AG09309 (cell line): ENCODE results near the gene NLGN2.
"Not testable (repeated sequence)": the region's sequence is repeated elsewhere in the genome, so short reads cannot be mapped to it uniquely, and the experiment has no call there.

Experiments used
- DNase-seq: peaks from one replicate; pipeline ENCODE4 v3.0.0-alpha.2; 2010; ENCODE audit warnings: low read depth
- H3K4me3 ChIP-seq: 2 replicates; pipeline ENCODE4 v1.5.1; 2011; ENCODE audit warnings: mild to moderate bottlenecking, low read depth, low read length, moderate library complexity; ENCODE audit not compliant: control insufficient read depth
- TF ChIP-seq, protein P1 (sequence below): IDR thresholded peaks from 2 replicates; pipeline ENCODE4 v1.5.1; 2011; ENCODE audit warnings: mild to moderate bottlenecking, low read depth, low read length, inconsistent platforms; ENCODE audit not compliant: insufficient read depth, control insufficient read depth; ENCODE audit errors: missing control alignments

NLGN2 gene

DNA sequence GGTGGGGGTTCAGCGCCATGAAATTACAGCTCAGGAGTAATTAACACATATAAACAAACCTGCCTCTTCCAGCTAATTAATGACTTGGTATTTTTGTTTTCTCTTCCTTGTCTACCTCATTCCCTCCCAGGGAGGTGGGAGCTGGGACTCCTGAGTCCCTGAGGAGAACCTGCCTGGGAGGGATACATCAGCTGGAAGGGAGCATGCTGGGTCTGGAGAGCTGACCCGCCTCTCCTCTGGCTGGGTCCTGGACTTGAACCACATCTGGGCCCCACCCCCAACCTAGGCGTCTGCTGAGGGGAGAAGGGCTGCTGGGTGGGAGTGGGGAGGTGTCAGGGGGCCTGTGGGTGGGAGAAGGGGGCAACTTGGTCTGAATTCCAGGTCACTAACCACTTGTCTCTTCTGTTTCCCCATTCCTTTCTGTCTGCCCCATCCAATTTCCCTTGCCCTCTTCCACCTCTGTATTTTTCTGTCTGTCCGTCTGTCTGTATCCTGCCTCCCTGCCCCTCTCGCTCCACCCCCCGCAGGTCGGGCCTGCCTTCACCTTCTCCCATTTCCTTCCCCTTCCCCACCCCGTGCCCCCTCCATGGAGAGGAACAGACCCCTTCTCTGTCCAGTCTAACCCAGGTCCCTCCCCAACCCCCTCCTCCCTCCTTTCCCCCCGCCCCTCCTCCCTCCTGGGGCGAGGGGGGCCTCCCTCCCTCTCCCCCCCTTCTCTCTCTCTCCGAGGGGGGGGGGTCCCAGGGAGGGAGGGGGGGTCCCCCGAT is at the start of gene NLGN2:
Gene NLGN2 (plus strand): TSS at position 361 of the 767 bp plus-strand sequence. CDS start 411 bp downstream, outside the sequence.
- TF ChIP-seq, protein P1, sequence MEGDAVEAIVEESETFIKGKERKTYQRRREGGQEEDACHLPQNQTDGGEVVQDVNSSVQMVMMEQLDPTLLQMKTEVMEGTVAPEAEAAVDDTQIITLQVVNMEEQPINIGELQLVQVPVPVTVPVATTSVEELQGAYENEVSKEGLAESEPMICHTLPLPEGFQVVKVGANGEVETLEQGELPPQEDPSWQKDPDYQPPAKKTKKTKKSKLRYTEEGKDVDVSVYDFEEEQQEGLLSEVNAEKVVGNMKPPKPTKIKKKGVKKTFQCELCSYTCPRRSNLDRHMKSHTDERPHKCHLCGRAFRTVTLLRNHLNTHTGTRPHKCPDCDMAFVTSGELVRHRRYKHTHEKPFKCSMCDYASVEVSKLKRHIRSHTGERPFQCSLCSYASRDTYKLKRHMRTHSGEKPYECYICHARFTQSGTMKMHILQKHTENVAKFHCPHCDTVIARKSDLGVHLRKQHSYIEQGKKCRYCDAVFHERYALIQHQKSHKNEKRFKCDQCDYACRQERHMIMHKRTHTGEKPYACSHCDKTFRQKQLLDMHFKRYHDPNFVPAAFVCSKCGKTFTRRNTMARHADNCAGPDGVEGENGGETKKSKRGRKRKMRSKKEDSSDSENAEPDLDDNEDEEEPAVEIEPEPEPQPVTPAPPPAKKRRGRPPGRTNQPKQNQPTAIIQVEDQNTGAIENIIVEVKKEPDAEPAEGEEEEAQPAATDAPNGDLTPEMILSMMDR: no peak
- H3K4me3 ChIP-seq: no peak within 1 kb of the TSS; the same call in 1 of the 2 replicates
- no peak for DNase-seq

DNA sequence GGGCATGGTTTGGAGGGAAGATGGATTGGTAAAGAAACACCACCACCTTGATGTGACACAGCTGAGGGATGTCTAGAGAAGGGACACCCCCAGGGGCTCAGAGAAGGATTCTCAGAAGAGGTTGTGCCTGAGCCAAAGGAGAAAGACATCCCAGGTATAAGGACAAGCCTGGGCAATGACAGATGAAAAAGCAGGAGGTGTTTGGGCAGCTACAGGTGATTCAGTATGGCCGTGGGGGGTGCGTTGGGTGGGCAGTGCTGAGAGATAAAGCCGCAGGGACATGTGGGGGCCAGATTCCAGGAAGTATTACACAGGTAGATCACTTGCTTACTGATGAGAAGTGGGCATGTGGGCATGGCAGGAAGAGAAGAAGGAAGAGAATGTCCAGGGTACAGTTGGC is 45.7 kb upstream of the NLGN2 start:
- DNase-seq: no peak
- no peak overlapping the region for H3K4me3 ChIP-seq
- TF ChIP-seq, protein P1: no peak

- no peak for DNase-seq
- TF ChIP-seq, protein P1: no peak
- no peak overlapping the region for H3K4me3 ChIP-seq
Measured at GRCh38 chr17:7363311-7363710, 44.3 kb upstream of the NLGN2 start.

DNA sequence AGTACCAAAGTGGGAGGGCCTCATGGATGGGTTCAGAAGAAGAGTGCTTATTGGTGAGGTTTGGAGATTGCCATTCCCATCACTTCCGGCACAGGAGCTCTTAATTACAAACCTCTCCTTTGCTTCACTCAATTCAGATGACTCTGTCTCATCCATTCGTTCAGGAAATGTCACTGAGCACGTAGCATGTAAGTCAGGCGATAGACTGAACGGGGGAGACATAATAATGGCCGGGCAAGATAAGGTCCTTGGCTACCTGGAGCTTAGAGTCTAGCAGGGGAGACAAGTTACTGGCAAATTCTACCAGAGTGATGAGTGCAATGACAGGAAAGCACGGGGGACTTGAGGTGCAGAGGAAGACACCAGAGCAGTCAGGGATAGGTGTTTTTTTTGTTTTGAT is 41.7 kb upstream of the NLGN2 start:
- not testable (repeated sequence) for H3K4me3 ChIP-seq, DNase-seq

GRCh38 chr17:7367083-7367482 is 40.6 kb upstream of the NLGN2 start:
- DNase-seq: no peak
- TF ChIP-seq, protein P1: no peak
- H3K4me3 ChIP-seq: no peak overlapping the region

DNA sequence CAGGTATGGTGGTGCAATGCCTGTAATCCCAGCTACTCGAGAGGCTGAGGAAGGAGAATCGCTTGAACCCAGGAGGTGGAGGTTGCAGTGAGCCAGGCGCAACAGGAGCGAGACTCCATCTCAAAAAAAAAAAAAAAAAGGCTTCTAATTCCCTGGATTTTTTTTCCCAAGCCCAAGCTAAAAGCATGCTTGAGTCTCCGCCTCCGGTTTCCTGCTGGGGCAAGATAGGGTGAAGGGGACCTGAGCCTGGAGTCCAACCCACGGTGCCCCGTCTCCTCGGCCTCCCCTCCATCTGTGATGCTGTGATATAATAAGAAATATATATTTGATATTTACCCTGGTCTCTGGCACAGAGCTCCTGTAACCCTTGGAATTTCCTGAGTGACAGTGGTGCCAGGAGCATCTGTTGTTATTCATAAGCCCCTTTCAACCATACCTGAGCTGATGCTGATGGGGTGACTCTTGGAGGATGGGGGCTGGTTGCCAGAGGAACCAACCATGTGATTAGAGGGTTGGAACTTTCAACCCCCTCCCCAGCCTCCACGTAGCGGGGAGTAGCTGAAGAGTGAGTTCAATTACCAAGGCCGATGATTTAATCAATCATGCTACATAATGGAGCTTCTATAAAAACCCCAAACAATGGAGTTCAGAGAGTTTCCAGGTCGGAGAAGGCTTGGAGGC is 39.6 kb upstream of the NLGN2 start:
- TF ChIP-seq, protein P1: no peak
- no peak overlapping the region for H3K4me3 ChIP-seq
- DNase-seq: no peak

GRCh38 chr17:7368599-7368994 is 39.0 kb upstream of the NLGN2 start:
- DNase-seq, H3K4me3 ChIP-seq: not testable (repeated sequence)
